NCI-H510A treated with DMSO at 0.1 percent for 48 hours (cell line): ENCODE data around the gene FGF4.

Source experiments
- DNase-seq: peaks from one replicate; lab custom pipeline; 2025; lab: John Stamatoyannopoulos, UW

Gene FGF4

GRCh38 chr11:69775163-69775755, at the start of gene FGF4:
Gene FGF4, minus strand, starts transcription at chr11:69775341. Its CDS starts 257 bp downstream, at chr11:69775084.
- no peak for DNase-seq

- DNase-seq = no peak
These were observed 48.6 kb upstream of the FGF4 start for GRCh38 chr11:69823641-69824265.

GRCh38 chr11:69822676-69823494, 47.7 kb upstream of the FGF4 start:
- DNase-seq = no peak

GRCh38 chr11:69821511-69822040, 46.4 kb upstream of the FGF4 start:
- no peak for DNase-seq

GRCh38 chr11:69820441-69820840, 45.3 kb upstream of the FGF4 start:
- DNase-seq = no peak

GRCh38 chr11:69819541-69820070, 44.5 kb upstream of the FGF4 start:
- DNase-seq = no peak

- no peak for DNase-seq
These were observed 43.7 kb upstream of the FGF4 start, which contains the start of gene FGF3 for GRCh38 chr11:69818603-69819441. Gene FGF3, minus strand, starts transcription at chr11:69819416. Its CDS starts 483 bp downstream, at chr11:69818933.

- no peak for DNase-seq
These were observed 43.1 kb upstream of the FGF4 start for GRCh38 chr11:69818231-69818602.

- no peak for DNase-seq
These were observed 42.4 kb upstream of the FGF4 start for GRCh38 chr11:69817265-69818230.

GRCh38 chr11:69816671-69817070, 41.5 kb upstream of the FGF4 start:
- no peak for DNase-seq

- no peak for DNase-seq
These were observed 40.8 kb upstream of the FGF4 start for GRCh38 chr11:69815973-69816372.

- no peak for DNase-seq
These were observed 39.8 kb upstream of the FGF4 start for GRCh38 chr11:69814902-69815301.

GRCh38 chr11:69814411-69814810, 39.3 kb upstream of the FGF4 start:
- no peak for DNase-seq

GRCh38 chr11:69813839-69814238, 38.7 kb upstream of the FGF4 start:
- DNase-seq = no peak

- no peak for DNase-seq
These were observed 37.8 kb upstream of the FGF4 start for GRCh38 chr11:69812946-69813345.

GRCh38 chr11:69812256-69812655, 37.1 kb upstream of the FGF4 start:
- DNase-seq = no peak

- no peak for DNase-seq
These were observed 36.3 kb upstream of the FGF4 start for GRCh38 chr11:69811431-69811830.

- no peak for DNase-seq
These were observed 35.4 kb upstream of the FGF4 start for GRCh38 chr11:69810289-69811118.

GRCh38 chr11:69808667-69809086, 33.5 kb upstream of the FGF4 start:
- DNase-seq = no peak
